ENCODE results near the gene PCLAF. TPM values are rescaled to one million over a fixed set of nuclear protein-coding genes. Genes with fewer than 3 reads are reported as not detected.

PCLAF gene
- polyA plus RNA-seq, 2 of the 4 experiments (the other 2 are of a cell fraction): 221 to 452 TPM

GRCh38 chr15:64389036-64389435 lies 7.8 kb upstream of the PCLAF start:
- Histone ChIP-seq H3K4me1 (peaks cover 9% of the 10 kb centered on the region), H3K4me3 (peak overlapping the region; percentile 72; the same call in 1 of the 3 replicates), H3K27ac (no peak overlapping the region), H3K9me3 (peaks cover 5% of the 10 kb centered on the region; the same call in 2 of the 3 replicates), H3K4me2 (peak overlapping the region; percentile 75)
- ATAC-seq (no peak), DNase-seq (ENCODE audit: low read depth in 1 of 2, low spot score in 1 of 2) (no peak), FAIRE-seq (no peak)
- no peak for TF ChIP-seq ZSCAN20 (CRISPR knock-in tag; IDR thresholded peaks at IDR 0.05)
- no peak for TF ChIP-seq ZFP36 (IDR thresholded peaks at IDR 0.05; ENCODE audit: borderline replicate concordance, partially characterized antibody)
- TF ChIP-seq FOSL2 (IDR thresholded peaks at IDR 0.05): no peak
- no peak for TF ChIP-seq FOSL2 (CRISPR knock-in tag; IDR thresholded peaks at IDR 0.05)
- no peak for TF ChIP-seq RFX5 (IDR thresholded peaks at IDR 0.05)
- TF ChIP-seq ELK1 (IDR thresholded peaks at IDR 0.05; ENCODE audit: low read depth, low read length): no peak
- TF ChIP-seq ATOH8 (CRISPR knock-in tag; IDR thresholded peaks at IDR 0.05; ENCODE audit: low read depth): no peak
- no peak for TF ChIP-seq KDM5A (IDR thresholded peaks at IDR 0.05)
- no peak for TF ChIP-seq CHD2 (IDR thresholded peaks at IDR 0.05; ENCODE audit: low read length, partially characterized antibody)
- TF ChIP-seq ZC3H11A (IDR thresholded peaks at IDR 0.05): no peak
- no peak for TF ChIP-seq EP300 (IDR thresholded peaks at IDR 0.05)
- TF ChIP-seq MAX (IDR thresholded peaks at IDR 0.05): no peak
- no peak for TF ChIP-seq HMGXB4 (CRISPR knock-in tag; IDR thresholded peaks at IDR 0.05; ENCODE audit: borderline replicate concordance)
- TF ChIP-seq RCOR1 (IDR thresholded peaks at IDR 0.05; ENCODE audit: low read depth, low read length): no peak
- TF ChIP-seq TP53 (CRISPR knock-in tag; IDR thresholded peaks at IDR 0.05): no peak
- TF ChIP-seq TFCP2L1 (CRISPR knock-in tag; IDR thresholded peaks at IDR 0.05): no peak
- TF ChIP-seq E2F6 (IDR thresholded peaks at IDR 0.05; ENCODE audit: borderline replicate concordance, low read depth): no peak
- ChIA-PET CTCF (interaction anchor here (1.2 to 2.6 kb wide), 3 partner anchors 9 to 292 kb away, joined by 4 to 16 read pairs (median 7); no protein-coding TSS in a partner anchor), POLR2A (no interaction called here)
- 95% methylated on average over 5 of the region's 5 CpGs for WGBS (ENCODE audit: missing lambda C conversion rate)

GRCh38 chr15:64387562-64388168 lies 6.4 kb upstream of the PCLAF start, which contains the start of gene TRIP4:
Gene TRIP4 (plus strand): TSS chr15:64387836. CDS start chr15:64387864, 28 bp downstream.
- Histone ChIP-seq H3K27ac (peak within 1 kb of the TSS; percentile 83 to 87), H3K4me1 (peaks cover 9% of the 10 kb centered on the region), H3K4me2 (peak within 1 kb of the TSS; percentile 75), H3K9me3 (peaks cover 5% of the 10 kb centered on the region; the same call in 2 of the 3 replicates), H3K4me3 (peak within 1 kb of the TSS; percentile 72)
- FAIRE-seq (peak; percentile 99), DNase-seq (ENCODE audit: low read depth in 1 of 2, low spot score in 1 of 2) (peak; percentile 98 to 100), ATAC-seq (peak; percentile 100)
- ChIA-PET CTCF (interaction anchor here (0.5 to 2.6 kb wide), 18 partner anchors 10 to 294 kb away, joined by 3 to 16 read pairs (median 4); partner anchors contain the start of gene CSNK1G1), POLR2A (interaction anchor here (0.5 to 1.5 kb wide), 23 partner anchors 8 to 798 kb away, joined by 3 to 12 read pairs (median 5); partner anchors contain the start of genes CIAO2A, CLPX, CSNK1G1 and PPIB)
- WGBS (ENCODE audit: missing lambda C conversion rate): 2% methylated on average over 35 of the region's 35 CpGs
- TF ChIP-seq MAZ (IDR thresholded peaks at IDR 0.05; ENCODE audit: borderline replicate concordance, low read depth, low read length) (peak; percentile 92; the same call in 1 of the 2 replicates), POLR2AphosphoS2 (conservative IDR thresholded peaks at IDR 0.05; ENCODE audit: low read length) (no peak), HOXB5 (CRISPR knock-in tag; IDR thresholded peaks at IDR 0.05) (peak; percentile 55; the same call in 1 of the 2 replicates), FOSL2 (IDR thresholded peaks at IDR 0.05) (no peak), FOSL2 (CRISPR knock-in tag; IDR thresholded peaks at IDR 0.05) (peak; percentile 50), MYC (IDR thresholded peaks at IDR 0.05; ENCODE audit: borderline replicate concordance, low read length) (peak; percentile 87), NPAS2 (CRISPR knock-in tag; IDR thresholded peaks at IDR 0.05; ENCODE audit: borderline replicate concordance) (no peak), HEYL (CRISPR knock-in tag; IDR thresholded peaks at IDR 0.05) (no peak), SMC3 (IDR thresholded peaks at IDR 0.05) (peak; percentile 49; the same call in 2 of the 3 replicates), BHLHE40 (IDR thresholded peaks at IDR 0.05; ENCODE audit: low read depth, low read length) (no peak), TFCP2L1 (CRISPR knock-in tag; IDR thresholded peaks at IDR 0.05) (no peak), FOXS1 (CRISPR knock-in tag; IDR thresholded peaks at IDR 0.05) (no peak), ESRRA (IDR thresholded peaks at IDR 0.05; ENCODE audit: borderline replicate concordance, low read length) (peak; percentile 53; the same call in 1 of the 2 replicates), FOSB (CRISPR knock-in tag; IDR thresholded peaks at IDR 0.05) (no peak), EP300 (IDR thresholded peaks at IDR 0.05) (0 out of 5 replicates have a peak, but pooled peaks of 1 of the 2 experiments have one; percentile 23), KDM5A (IDR thresholded peaks at IDR 0.05) (peak; percentile 97), ZFP36 (IDR thresholded peaks at IDR 0.05; ENCODE audit: borderline replicate concordance, partially characterized antibody) (no peak), EHF (CRISPR knock-in tag; IDR thresholded peaks at IDR 0.05) (no peak), E2F6 (IDR thresholded peaks at IDR 0.05; ENCODE audit: borderline replicate concordance, low read depth) (peak; percentile 93), KDM1A (IDR thresholded peaks at IDR 0.05; ENCODE audit: low read depth) (no peak), JUNB (IDR thresholded peaks at IDR 0.05) (no peak)

Measured in A549 (cell line).